ENCODE measurements around the gene RPS5.
"Not testable (repeated sequence)": the region's sequence is repeated elsewhere in the genome, so short reads cannot be mapped to it uniquely, and the experiment has no call there.

The RPS5 gene

GRCh38 chr19:58385891-58386575 lies 1.0 kb upstream of the RPS5 start:
- DNase-seq, result no peak

GRCh38 chr19:58387338-58388174 lies 487 bp downstream of the RPS5 start:
- no peak for DNase-seq

- DNase-seq, result no peak
Observed at GRCh38 chr19:58388175-58388526, 1.1 kb downstream of the RPS5 start.

GRCh38 chr19:58392945-58393724 lies 6.1 kb downstream of the RPS5 start:
- no peak for DNase-seq

- no peak for DNase-seq
Observed at GRCh38 chr19:58393725-58394033, 6.6 kb downstream of the RPS5 start.

- DNase-seq, result no peak
Observed at GRCh38 chr19:58394821-58395219, 7.8 kb downstream of the RPS5 start.

- no peak for DNase-seq
Observed at GRCh38 chr19:58395220-58395978, 8.3 kb downstream of the RPS5 start, which contains the start of gene RNF225. RNF225 (plus strand) TSS chr19:58395656; CDS start chr19:58396090, 434 bp downstream.

- no peak for DNase-seq
Observed at GRCh38 chr19:58395979-58396627, 9.0 kb downstream of the RPS5 start.

- DNase-seq, result no peak
Observed at GRCh38 chr19:58396691-58397532, 9.8 kb downstream of the RPS5 start.

- DNase-seq, result no peak
Observed at GRCh38 chr19:58397533-58398037, 10.5 kb downstream of the RPS5 start.

GRCh38 chr19:58398087-58398486 lies 11.0 kb downstream of the RPS5 start:
- no peak for DNase-seq

GRCh38 chr19:58398545-58398944 lies 11.5 kb downstream of the RPS5 start:
- DNase-seq, result no peak

- DNase-seq, result no peak
Observed at GRCh38 chr19:58399903-58400302, 12.8 kb downstream of the RPS5 start.

GRCh38 chr19:58400316-58400915 lies 13.3 kb downstream of the RPS5 start:
- DNase-seq, result peak; percentile 87

GRCh38 chr19:58400916-58401839 lies 14.1 kb downstream of the RPS5 start:
- DNase-seq, result peak; percentile 100

GRCh38 chr19:58401840-58402421 lies 14.9 kb downstream of the RPS5 start:
- no peak for DNase-seq

- DNase-seq, result not testable (repeated sequence)
Observed at GRCh38 chr19:58403920-58404478, 16.9 kb downstream of the RPS5 start.

GRCh38 chr19:58406818-58407657 lies 20.0 kb downstream of the RPS5 start:
- no peak for DNase-seq

All from NCI-H1436 (cell line).